ENCODE results near the gene PRPF4.
A peak's percentile ranks its signal among the peaks of the same experiment; 100 is the strongest.
"Not testable (repeated sequence)": the region's sequence is repeated elsewhere in the genome, so short reads cannot be mapped to it uniquely, and the experiment has no call there.

The PRPF4 gene

DNA sequence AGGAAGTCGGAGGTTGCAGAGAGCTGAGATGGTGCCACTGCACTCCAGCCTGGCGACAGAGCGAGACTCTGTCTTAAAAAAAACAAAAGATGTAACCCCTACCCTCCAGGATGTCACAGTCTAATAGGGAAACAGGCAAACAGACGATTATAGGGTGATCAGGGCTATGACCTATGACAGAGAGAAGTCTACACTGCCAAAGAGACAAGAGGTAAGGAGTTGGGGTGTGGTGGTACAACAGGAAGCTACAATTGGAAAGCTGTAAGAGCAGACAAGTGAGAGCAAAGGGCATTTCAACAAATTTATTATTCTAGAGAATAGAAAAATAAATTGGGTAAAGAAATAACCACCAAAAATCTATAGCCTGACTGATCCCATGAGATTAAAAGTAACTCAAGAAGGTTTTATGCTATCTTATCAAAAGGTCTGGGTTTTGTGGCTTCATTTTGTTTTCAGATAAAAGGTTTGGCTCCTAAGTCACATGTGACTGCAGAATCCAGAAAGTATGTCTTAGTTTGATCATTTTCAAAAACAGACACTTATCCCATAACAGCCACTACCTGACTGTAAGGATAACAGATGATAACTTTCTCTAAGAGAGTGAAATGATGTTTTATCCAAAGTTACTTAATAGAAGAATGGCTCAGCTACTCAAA lies 7.4 kb upstream of the PRPF4 start:
- DNase-seq (ENCODE audit: low spot score): no peak

DNA sequence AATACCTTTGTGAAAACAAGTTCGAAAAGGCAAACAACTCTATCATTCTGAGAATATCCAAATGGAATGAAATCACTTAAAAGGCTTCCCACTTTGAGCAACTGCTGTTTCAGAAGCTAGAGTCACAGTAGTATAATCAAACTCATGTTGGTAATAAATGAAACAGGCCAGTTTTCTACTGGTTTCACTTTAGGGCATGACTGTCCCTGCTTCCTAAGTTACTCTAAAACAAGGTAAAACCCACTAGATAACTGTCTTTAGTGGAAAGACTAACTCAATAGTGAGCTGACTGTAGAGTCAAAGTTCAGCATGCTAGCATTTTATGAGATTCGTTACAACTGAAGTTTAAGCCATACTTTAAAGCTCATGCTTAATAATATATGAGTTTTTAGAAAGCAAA lies 6.1 kb upstream of the PRPF4 start:
- DNase-seq (ENCODE audit: low spot score): no peak

DNA sequence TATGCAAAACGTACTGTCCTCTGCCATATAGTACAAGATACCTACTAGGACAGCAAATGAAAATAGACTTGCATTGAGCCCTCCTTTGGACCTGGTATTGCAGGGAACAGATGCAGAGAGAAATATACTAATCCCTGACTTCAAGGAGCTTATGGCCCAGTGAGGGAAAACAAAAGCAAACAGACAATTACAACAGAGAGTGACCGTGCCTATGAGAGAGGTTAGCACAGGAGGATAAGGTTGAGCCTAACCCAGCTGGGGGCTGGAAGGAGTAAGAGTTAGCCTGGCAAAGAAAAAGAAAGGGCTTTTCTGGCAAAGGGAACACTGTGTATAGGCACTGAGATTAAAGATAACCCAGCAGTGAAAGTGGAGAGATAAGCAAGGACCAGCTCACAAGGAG lies 5.6 kb upstream of the PRPF4 start:
- no peak for DNase-seq (ENCODE audit: low spot score)

DNA sequence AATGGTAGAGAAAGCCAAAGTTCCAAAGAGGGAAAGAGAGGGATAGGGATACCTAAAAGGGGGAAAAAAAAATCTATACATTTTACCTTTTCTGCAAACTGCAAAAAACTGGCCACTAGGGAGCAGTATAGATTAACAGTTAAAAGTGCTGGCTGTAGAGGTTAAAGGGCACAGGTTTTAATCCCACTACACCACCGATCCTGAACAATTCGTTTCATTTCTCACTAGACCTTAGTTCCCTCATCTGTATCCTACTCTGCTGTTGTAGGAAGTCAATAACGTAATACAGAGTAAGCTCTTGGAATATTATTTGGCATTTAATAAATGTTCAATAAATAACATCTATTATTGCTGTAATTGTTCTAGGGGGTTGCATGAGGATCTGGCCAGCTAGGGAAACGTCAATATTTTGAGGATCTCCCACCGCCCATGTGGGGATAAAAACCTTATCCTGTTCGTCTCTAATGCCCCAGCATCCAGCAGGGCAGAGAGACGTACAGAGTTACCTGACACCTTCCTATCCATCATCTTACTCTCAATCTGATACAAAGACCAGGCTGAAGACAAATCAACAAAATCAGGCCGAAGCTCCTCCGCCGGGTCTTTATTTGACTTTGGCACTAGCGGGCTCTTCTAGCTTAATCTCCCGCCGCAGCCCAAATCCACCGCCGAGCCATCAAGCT lies 843 bp upstream of the PRPF4 start:
- DNase-seq (ENCODE audit: low spot score): peak; percentile 54

DNA sequence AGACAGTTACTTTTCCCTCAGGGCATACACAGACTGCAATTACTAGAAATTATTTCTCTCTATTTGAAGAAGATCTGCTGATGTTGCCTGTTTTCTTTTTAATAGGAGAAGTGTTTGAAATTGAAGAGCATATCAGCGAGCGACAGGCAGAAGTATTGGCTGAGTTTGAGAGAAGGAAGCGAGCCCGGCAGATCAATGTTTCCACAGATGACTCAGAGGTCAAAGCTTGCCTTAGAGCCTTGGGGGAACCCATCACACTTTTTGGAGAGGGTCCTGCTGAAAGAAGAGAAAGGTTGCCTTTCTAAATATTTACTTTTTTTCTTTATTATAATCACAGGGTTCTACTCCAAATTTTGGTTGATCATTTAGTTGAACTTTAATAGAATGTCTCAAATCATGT lies 3.4 kb downstream of the PRPF4 start:
- no peak for DNase-seq (ENCODE audit: low spot score)

DNA sequence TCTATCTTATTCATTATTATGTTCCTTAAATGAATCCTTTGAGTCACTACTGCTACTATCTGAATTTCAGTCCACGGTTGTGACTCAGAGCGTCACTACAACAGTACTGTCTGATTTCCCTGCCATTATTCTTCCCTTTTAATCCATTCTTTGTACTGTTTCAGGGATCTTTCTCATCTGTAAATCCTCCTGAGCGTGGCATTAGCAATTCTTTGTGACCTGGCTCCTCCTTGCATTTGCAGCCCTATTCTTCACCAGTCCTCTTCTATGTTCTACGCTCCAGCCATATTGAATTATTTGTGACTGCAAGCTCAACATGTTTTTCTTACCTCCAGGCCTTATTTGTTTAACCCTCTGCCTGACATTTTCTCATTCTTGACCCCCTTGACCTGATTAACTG lies 5.9 kb downstream of the PRPF4 start:
- DNase-seq (ENCODE audit: low spot score): no peak

DNA sequence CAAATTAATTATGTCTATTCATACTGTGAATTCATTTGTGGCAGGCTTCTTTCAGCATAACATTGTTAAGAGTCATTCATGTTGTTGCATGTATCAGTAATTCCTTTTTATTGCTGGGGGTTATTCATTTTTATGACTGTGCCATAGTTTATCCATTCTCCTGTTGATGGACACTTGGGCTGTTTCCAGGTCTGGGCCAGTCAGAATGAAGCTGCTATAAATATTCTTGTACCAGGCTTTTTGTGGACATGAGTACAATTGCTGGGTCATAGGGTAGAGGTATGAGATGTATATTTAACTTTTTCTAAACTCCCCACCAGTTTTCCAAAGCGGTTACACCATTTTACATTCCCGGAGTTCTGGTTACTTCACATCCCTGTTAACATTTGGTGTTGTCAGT lies 13.6 kb downstream of the PRPF4 start:
- no peak for DNase-seq (ENCODE audit: low spot score)

DNA sequence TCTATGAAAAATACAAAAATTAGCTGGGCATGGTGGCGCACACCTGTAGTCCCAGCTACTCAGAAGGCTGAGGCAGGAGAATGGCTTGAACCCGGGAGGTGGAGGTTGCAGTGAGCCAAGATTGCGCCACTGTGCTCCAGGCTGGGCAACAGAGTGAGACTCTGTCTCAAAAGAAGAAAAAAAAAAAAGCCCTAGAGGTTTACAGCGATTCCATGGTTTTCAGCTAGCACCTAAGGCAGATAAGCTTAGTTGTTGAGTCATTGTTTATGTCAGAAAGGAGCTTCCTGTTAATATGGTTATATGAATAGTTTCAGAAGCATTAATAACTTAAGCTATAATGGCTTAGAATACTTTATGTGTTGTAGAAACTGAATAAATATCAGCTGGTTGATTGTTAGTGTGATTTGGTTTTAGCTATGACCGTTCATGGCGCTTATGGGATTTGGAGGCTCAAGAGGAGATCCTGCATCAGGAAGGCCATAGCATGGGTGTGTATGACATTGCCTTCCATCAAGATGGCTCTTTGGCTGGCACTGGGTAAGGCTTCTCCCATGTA lies 14.7 kb downstream of the PRPF4 start:
- no peak for DNase-seq (ENCODE audit: low spot score)

DNA sequence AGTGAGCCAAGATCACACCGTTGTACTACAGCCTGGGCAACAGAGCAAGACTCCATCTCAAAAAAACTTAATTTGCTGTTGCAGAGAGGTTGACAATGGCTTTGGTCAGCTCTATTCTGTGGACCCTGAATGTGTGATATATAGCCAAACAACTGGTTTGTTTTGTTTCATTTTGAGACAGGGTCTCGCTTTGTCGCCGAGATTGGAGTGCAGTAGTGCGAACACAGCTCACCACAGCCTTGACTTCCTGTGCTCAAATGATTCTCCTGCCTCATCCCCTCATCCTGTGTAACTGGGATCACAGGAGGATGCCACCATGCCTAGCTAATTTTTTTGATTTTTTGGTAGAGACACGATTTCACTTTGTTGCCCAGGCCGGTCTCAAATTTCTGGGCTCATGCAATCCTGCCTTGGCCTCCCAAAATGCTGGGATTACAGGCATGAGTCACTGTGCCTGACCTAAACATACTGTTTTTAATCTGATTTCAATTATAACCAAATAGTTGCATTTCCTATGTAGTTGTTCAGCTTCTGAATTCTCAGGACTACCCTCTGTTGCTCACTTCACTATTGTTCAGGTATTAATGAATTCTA lies 17.9 kb downstream of the PRPF4 start:
- no peak for DNase-seq (ENCODE audit: low spot score)

DNA sequence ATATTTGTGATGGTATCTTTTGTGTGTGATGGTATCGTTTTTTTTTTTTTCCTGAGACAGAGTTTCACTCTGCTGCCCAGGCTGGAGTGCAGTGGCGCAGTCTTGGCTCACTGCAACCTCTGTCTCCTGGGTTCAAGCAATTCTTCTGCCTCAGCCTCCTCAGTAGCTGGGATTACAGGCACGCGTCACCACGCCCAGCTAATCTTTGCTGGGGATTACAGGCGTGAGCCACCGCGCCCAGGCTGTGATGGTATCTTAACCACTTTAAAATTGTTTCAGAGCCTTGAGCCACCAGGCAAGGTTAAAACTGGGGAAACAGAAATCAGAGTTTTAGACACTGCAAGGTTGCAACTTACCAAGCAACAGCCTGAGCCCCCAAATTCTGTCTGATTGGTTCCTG lies 20.8 kb downstream of the PRPF4 start:
- DNase-seq (ENCODE audit: low spot score): not testable (repeated sequence)

DNA sequence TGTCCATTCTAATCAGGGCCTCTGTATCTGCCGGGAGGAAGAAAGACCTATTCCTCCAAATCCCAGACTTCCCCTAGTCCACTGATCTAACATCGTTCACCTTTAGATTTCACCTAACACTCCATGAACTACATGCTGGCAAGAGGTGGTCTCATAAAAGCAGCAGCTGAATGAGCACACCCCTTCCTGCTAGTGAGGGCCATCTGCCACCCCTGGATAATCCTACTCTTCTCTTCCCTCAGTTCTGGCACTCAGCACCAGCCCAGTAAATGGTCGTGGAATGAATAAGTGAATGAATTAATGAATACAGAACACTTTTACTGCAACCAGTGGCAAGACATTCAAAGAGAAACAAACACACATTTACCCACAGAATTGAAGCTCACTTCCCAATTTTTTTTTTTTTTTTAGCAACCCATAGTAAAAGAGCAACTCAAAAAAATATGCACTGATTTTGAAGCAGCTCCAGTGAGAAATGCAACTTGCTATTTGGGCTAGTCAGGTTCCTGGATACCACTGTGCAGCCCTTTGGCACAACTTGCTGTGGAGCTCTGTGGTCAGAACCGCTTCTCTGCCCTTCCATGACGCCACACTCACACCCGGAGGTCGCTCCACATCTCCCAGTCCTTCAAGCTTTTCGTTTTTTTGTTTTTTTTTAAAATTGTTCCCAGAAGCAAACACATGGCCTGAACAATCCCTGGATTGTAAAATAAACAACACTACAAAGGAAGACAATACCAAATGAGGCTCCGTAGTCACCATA lies 21.5 kb downstream of the PRPF4 start:
- no peak for DNase-seq (ENCODE audit: low spot score)

DNA sequence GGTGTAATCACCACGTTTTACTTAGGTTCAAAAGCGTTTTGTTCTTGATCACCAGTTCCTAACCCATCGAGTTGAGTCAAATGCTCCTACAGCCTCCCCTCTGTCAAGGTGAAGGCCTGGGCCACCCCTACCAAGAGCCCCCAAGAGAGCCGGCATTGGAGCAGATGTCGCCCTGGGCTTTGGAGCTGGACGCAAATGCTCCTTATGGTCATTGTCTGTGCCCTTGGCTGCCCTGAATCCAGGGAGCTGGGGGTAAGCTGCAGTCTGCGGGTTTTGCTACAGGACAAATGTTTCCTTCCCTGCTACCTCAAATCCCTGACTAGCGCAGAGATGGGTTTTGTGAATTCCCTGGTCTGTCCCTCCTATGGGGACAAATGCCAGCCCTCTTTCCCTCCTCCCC lies 22.9 kb downstream of the PRPF4 start:
- DNase-seq (ENCODE audit: low spot score): no peak

DNA sequence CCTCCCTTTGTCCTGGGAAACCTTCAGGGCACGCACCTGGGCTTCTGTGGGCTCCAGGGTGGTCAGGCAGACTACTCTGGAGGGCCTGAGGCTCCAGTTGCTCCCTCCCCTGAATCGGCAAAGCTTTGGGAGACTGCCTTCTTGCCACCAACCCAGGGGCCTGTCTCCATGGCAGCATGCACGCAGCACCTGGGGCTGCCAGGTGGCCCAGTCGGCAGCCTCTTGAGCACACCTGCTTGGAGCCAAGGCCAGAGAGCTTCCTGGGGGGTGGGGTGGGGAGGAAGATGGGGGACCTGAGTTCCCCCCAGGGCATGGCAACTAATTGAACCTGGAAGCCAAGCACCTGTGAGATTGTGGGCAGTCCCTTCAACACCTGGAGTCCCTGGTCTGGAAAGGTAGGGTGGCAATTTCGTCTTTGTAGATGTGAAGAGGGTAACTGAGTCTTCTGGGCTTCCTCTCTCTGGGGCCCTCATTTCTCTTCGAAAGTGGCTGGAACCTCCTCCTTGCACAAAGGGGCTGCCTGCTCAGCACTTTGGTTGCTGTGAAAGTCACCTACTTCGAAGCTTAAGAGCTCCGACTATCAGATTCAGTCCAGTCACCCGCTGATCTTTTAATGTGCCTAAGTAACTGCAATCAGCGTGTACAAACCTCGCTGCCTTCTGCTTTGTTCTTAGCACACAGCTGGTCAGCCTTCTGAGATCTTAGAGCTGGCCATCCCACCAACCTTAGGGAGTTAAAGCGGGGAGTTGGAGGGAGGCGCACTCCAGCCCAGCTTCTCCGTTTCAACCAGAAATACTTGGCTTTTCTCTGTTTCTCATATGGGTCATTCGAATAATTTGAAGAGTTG lies 23.7 kb downstream of the PRPF4 start:
- DNase-seq (ENCODE audit: low spot score): no peak

DNA sequence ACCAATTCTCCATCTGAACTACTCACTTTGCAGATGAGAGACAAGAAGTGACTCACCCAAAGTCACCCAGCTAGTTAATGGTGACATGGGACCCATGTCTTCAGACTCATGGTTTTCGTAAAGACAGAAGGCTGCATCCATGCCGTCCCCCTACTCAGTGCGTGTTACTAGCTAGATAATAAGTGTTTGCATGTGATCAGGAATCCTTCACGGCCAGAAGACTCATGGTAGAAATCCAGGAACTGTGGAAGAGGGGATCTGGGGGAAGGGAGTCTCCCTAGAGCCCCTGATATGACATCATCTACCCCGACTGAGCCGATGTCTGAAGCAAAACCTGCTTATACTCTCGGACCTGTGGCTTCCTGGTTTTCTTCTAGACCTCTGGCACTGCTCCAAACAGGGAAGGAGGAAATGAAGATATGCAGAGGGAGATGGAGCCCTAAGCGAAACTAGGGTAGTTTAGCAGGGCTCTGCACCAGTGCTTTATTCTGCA lies 24.4 kb downstream of the PRPF4 start:
- no peak for DNase-seq (ENCODE audit: low spot score)

DNA sequence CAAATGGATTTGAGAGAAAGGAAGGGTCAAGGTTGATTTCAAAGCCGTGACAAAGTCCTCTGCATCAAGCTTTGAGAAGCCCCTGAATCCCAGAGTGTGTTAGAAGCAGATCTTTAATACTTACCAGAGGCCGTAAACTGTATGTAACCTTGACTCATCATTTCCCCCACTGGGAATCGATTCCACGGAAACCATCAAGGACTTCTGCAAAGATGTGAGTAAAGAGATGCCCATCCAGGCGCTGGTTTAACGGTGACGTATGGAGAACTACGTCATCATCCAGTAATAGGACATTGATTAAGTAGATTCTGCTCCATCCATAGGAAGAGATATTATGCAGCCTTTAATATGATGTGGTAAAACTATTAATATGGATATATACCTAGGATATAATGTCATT lies 26.1 kb downstream of the PRPF4 start:
- no peak for DNase-seq (ENCODE audit: low spot score)

DNA sequence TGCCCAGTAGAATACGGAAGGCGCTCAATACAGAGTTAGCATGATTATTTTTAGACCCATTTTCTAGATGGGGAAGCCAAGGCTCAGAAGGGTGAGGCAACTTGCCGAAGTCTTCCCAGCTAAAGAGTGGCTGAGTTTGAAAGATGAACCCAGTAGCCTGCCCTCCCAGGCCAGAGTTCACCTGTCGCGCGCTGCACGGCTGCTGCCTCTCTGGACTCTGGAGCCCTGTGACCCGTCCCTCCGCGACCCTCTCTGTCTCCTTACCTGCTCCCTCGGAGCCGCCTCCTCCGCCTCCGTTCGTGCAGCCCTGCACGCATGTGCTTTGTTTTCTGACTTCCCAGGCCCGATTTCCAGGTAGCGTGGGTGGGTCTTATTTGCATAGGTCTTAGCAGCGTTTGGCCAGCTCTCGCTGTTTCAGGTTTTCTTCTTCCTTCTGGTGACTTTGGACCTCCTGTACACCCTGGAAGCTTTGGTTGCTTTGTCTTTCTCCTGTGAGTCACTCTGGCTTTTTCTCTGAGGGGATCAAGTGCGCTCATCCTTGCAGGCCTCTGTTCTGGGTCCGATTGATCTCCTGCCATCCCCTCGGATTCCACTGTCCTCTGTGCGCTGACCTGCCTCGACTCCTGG lies 27.4 kb downstream of the PRPF4 start, which contains the start of gene RNF183:
RNF183 (minus strand) TSS at position 585 of the 627 bp plus-strand sequence. CDS start 5,192 bp downstream, outside the sequence.
- DNase-seq (ENCODE audit: low spot score): no peak

DNA sequence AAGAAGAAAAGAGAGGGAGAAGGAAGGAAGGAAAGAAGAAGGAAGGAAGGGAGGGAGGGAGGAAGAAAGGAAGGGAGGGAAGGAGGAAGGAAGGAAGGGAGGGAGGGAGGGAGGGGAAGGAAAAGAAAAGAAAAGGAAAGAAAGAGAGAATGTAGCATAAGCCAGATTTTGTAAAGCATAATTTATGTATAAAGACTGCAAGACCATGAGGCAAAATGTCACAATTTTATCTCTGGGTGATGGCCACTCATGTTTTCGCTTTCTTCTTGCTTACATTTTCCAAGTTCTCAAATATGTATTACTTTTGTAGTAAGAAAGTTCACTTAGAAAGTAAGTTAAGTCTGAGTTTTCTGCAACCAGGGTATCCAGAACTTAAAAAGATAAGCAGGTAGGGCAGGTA lies 31.1 kb downstream of the PRPF4 start:
- no peak for DNase-seq (ENCODE audit: low spot score)

DNA sequence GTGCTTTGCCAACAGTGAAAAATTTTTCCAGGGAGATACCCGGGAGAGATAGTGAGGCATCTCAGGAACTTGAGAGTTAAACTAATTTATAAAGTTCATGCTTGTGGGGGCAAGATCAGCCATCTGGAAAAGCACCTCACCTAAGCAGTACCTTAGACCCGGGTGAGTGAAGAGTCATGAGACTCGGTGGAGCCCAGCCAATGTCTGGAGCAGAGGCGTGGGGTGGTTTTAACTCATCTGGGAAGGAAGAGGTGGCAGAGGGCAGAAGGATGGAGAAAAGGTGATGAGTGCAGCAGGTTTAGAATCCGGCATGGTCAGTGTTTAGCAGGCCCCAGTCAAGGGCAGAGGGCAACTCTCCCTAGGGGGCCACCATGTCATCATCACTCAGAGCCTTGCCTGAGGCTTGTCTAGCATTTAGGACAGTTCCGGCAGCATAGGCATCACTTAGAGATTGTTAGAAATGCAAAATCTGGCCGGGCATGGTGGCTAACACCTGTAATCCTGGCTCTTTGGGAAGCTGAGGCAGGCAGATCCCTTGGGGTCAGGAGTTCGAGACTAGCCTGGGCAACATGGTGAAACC lies 32.0 kb downstream of the PRPF4 start:
- no peak for DNase-seq (ENCODE audit: low spot score)

DNA sequence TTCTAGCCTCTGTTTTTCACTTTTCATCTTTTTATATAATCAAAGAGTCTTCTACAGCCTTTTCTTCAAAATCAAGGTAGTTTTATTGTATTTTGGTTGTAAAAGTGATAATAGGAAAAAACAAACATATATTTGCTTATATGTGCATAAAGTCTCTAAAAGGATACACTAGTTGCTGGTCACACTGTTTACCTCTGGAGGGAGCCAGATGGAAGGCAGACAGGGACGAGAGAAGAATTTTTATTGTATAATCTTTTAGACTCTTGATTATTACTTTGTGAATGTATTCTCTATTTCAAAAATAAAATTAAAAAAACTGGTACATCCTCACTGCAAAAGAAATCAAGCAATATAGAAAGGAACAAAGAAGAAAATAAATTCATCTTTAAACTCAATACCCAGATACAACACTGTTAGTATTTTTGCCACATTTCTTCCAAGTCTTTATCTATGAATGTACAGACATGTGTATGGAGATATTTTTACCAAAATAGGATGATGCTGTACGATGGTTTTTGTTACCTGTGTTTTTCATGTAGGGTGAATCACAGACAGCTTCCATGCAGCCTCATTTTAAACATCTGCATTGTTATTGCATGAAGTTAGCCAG lies 33.9 kb downstream of the PRPF4 start:
- peak; percentile 29 for DNase-seq (ENCODE audit: low spot score)

DNA sequence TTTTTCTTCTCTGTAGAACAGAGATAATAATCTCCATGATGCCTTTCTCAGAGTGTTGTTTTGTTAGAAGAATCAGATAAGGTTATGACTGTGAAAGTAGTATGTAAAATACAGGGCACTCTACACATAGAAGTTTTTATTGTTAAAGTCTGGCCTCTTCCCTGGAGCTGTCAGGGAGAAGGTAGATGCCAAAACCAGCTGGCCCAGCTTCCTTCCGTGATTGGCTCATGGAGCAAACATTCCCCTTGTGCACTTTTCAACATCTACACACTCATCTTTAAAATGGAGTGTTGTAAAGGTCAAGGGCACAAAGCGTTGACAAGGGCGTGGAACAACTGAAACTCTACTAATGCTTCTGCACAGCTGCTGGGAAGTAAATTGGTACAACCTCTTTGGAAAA lies 35.1 kb downstream of the PRPF4 start:
- no peak for DNase-seq (ENCODE audit: low spot score)

Measured in CD4-positive, alpha-beta T cell treated with Interleukin-6 at 100 ng/mL for 8 hours (primary cell).